K562 (cell line): ENCODE data around the gene MLH1. TPM values are rescaled to one million over a fixed set of nuclear protein-coding genes. Genes with fewer than 3 reads are reported as not detected.

Experiments used
- BMI1 ChIP-seq: fragments of 150-350 bp; IDR thresholded peaks from 2 replicates; pipeline ENCODE4 v1.6.1; 2014; ENCODE audit warnings: low read length
- EZH2 ChIP-seq: IDR thresholded peaks from 2 replicates; pipeline ENCODE4 v1.6.1; 2012; ENCODE audit warnings: low read depth, mild to moderate bottlenecking, inconsistent platforms, low read length, borderline replicate concordance
- FOXJ3 ChIP-seq: sonication (generic); formaldehyde crosslinking; IDR thresholded peaks from 2 replicates; pipeline ENCODE4 v1.4.0; 2020; ENCODE audit warnings: mild to moderate bottlenecking, missing genetic modification reagents
- KAT7 ChIP-seq: sonication (generic); formaldehyde crosslinking; IDR thresholded peaks from 2 replicates; pipeline ENCODE4 v1.8.0; 2022; ENCODE audit warnings: missing genetic modification reagents, mild to moderate bottlenecking, borderline replicate concordance
- PPARD ChIP-seq: fragments of 250-450 bp; sonication (Bioruptor Pico); IDR thresholded peaks from 2 replicates; pipeline ENCODE4 v1.8.0; 2022; ENCODE audit warnings: inconsistent platforms, mild to moderate bottlenecking, moderate library complexity
- RFX7 ChIP-seq: fragments of 250-450 bp; sonication (Bioruptor Pico); IDR thresholded peaks from 2 replicates; pipeline ENCODE4 v1.5.1; 2021; ENCODE audit warnings: mild to moderate bottlenecking
- SETDB1 ChIP-seq: IDR thresholded peaks from one replicate; pipeline ENCODE4 v1.6.1; 2012; ENCODE audit warnings: low read length, control low read depth, inconsistent platforms
- SMC3 ChIP-seq: conservative IDR thresholded peaks from 2 replicates; pipeline ENCODE4 v1.6.1; 2011; ENCODE audit warnings: low read depth, low read length, improper control_type of control experiment; ENCODE audit not compliant: insufficient read depth
- TAF1 ChIP-seq: IDR thresholded peaks from 2 replicates; pipeline ENCODE4 v1.6.1; 2011; ENCODE audit warnings: mild to moderate bottlenecking, low read length, moderate library complexity; ENCODE audit not compliant: insufficient read depth, control insufficient read depth, severe bottlenecking; ENCODE audit errors: extremely low read depth
- ZBED1 ChIP-seq: IDR thresholded peaks from 2 replicates; pipeline ENCODE4 v1.6.1; 2014
- polyA plus RNA-seq, 8 experiments: library from polyadenylated mRNA; depleted of rRNA in 4 of 8; stranded (reverse) in 5 of 8; unstranded in 3 of 8; fragments of >200 nt; fragmentation: Nextera tagmentation in 2 of 8; fragmentation: Illumina TruSeq in 1 of 8; extraction: Ambion mirVana in 2 of 8; extraction: Trizol in 1 of 8; gene quantifications; 2 replicates each; pipeline versions ENCODE4 v1.2.1 to v1.2.3, GENCODE V29; 2011 to 2014; ENCODE audit warnings: inconsistent platforms in 1 of 8, missing spikeins in 1 of 8
- total RNA-seq, 7 experiments: library from RNA; depleted of rRNA in 6 of 7; stranded (reverse); fragments of >200 nt in 6 of 7; fragmentation: Illumina TruSeq in 2 of 7; extraction: Trizol in 2 of 7; gene quantifications; 2 replicates each; pipeline versions ENCODE4 v1.2.1 to v1.2.3, GENCODE V29; 2011 to 2021; ENCODE audit warnings: low replicate concordance in 1 of 7
- TF ChIP-seq, protein P1 (sequence below), 2 experiments: fragments of 450-650 bp in 1 of 2; sonication (generic) in 1 of 2; formaldehyde crosslinking in 1 of 2; IDR thresholded peaks; 2 replicates each; pipeline versions ENCODE4 v1.7.1 to v1.9.0; 2016 to 2022; ENCODE audit warnings: inconsistent platforms in 1 of 2, mild to moderate bottlenecking in 1 of 2, missing genetic modification reagents in 1 of 2
- TF ChIP-seq, protein P2 (sequence below): sonication (generic); formaldehyde crosslinking; IDR thresholded peaks from 2 replicates; pipeline ENCODE4 v1.8.0; 2023; ENCODE audit warnings: mild to moderate bottlenecking, missing genetic modification reagents
- TF ChIP-seq, protein P3 (sequence below): fragments of 150-350 bp; IDR thresholded peaks from 2 replicates; pipeline ENCODE4 v1.6.1; 2014; ENCODE audit warnings: low read depth, mild to moderate bottlenecking, low read length, borderline replicate concordance

Gene MLH1
- total and polyA plus RNA-seq, 9 of the 15 experiments (the other 6 are each of a cell fraction or from before 2014, with no cell fraction given), result 76.4 to 155 (median 117) TPM

DNA sequence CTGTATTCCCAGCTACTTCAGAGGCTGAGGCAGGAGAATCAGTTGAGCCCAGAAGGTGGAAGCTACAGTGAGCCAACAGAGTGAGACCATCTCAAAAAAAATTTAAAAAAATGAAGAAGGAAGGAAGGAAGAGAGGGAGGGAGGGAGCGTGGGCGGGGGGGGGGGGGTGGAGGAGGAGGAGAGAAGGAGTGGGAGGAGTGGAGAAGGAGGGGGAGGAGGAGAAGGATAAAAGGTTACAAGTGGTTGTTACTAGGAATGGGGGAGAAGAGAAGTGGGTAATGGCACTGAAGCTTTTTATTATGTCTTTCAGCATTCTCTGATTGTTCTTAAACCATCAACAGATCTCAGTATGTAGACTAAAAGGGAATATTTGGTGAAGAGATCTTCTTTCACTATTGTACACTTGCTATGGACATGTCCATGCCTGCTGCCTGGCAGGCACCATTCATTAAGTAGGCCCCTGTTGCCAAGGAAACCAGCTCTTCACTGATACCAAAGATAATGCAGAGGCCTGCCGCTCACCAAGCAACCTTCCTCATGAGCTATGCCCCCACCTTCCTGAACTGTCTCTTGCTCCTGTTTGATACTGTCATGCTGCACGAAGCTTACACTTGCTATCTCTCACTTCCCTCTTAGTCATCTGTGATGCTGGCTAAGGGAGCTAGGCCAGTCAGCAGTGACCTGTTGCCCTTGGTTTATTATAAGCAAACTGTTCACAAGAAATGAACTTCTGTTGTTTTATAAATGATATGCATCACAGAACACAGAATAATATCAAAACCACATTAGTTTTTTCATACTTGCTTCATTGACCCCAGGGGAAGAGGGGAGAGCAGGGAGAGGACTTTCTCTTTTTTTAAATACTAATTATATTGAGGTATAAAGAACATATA is 23.5 kb upstream of the MLH1 start (continued):
- TF ChIP-seq, protein P1, sequence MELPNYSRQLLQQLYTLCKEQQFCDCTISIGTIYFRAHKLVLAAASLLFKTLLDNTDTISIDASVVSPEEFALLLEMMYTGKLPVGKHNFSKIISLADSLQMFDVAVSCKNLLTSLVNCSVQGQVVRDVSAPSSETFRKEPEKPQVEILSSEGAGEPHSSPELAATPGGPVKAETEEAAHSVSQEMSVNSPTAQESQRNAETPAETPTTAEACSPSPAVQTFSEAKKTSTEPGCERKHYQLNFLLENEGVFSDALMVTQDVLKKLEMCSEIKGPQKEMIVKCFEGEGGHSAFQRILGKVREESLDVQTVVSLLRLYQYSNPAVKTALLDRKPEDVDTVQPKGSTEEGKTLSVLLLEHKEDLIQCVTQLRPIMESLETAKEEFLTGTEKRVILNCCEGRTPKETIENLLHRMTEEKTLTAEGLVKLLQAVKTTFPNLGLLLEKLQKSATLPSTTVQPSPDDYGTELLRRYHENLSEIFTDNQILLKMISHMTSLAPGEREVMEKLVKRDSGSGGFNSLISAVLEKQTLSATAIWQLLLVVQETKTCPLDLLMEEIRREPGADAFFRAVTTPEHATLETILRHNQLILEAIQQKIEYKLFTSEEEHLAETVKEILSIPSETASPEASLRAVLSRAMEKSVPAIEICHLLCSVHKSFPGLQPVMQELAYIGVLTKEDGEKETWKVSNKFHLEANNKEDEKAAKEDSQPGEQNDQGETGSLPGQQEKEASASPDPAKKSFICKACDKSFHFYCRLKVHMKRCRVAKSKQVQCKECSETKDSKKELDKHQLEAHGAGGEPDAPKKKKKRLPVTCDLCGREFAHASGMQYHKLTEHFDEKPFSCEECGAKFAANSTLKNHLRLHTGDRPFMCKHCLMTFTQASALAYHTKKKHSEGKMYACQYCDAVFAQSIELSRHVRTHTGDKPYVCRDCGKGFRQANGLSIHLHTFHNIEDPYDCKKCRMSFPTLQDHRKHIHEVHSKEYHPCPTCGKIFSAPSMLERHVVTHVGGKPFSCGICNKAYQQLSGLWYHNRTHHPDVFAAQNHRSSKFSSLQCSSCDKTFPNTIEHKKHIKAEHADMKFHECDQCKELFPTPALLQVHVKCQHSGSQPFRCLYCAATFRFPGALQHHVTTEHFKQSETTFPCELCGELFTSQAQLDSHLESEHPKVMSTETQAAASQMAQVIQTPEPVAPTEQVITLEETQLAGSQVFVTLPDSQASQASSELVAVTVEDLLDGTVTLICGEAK (IDR thresholded peaks at IDR 0.05), result no peak
- TF ChIP-seq, protein P1 (CRISPR knock-in tag; IDR thresholded peaks at IDR 0.05), result no peak
- TF ChIP-seq EZH2 (no peak), FOXJ3 (CRISPR knock-in tag) (no peak), KAT7 (CRISPR knock-in tag) (no peak), SETDB1 (no peak), RFX7 (CRISPR knock-in tag) (no peak), BMI1 (peak; percentile 86), SMC3 (peak; percentile 20; the same call in 1 of the 2 replicates), ZBED1 (no peak), TAF1 (peak; percentile 25), PPARD (no peak)
- TF ChIP-seq, protein P2, sequence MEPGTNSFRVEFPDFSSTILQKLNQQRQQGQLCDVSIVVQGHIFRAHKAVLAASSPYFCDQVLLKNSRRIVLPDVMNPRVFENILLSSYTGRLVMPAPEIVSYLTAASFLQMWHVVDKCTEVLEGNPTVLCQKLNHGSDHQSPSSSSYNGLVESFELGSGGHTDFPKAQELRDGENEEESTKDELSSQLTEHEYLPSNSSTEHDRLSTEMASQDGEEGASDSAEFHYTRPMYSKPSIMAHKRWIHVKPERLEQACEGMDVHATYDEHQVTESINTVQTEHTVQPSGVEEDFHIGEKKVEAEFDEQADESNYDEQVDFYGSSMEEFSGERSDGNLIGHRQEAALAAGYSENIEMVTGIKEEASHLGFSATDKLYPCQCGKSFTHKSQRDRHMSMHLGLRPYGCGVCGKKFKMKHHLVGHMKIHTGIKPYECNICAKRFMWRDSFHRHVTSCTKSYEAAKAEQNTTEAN (CRISPR knock-in tag), result no peak
- TF ChIP-seq, protein P3, sequence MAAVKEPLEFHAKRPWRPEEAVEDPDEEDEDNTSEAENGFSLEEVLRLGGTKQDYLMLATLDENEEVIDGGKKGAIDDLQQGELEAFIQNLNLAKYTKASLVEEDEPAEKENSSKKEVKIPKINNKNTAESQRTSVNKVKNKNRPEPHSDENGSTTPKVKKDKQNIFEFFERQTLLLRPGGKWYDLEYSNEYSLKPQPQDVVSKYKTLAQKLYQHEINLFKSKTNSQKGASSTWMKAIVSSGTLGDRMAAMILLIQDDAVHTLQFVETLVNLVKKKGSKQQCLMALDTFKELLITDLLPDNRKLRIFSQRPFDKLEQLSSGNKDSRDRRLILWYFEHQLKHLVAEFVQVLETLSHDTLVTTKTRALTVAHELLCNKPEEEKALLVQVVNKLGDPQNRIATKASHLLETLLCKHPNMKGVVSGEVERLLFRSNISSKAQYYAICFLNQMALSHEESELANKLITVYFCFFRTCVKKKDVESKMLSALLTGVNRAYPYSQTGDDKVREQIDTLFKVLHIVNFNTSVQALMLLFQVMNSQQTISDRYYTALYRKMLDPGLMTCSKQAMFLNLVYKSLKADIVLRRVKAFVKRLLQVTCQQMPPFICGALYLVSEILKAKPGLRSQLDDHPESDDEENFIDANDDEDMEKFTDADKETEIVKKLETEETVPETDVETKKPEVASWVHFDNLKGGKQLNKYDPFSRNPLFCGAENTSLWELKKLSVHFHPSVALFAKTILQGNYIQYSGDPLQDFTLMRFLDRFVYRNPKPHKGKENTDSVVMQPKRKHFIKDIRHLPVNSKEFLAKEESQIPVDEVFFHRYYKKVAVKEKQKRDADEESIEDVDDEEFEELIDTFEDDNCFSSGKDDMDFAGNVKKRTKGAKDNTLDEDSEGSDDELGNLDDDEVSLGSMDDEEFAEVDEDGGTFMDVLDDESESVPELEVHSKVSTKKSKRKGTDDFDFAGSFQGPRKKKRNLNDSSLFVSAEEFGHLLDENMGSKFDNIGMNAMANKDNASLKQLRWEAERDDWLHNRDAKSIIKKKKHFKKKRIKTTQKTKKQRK, result no peak
